Measurements from ENCODE around the gene ISG20. TPM values are rescaled to one million over a fixed set of nuclear protein-coding genes. Genes with fewer than 3 reads are reported as not detected.

Gene ISG20
- total and polyA plus RNA-seq, 2 of the 8 experiments (the other 6 are each of a cell fraction or from before 2014, with no cell fraction given) = 2.9 to 5.2 TPM

DNA sequence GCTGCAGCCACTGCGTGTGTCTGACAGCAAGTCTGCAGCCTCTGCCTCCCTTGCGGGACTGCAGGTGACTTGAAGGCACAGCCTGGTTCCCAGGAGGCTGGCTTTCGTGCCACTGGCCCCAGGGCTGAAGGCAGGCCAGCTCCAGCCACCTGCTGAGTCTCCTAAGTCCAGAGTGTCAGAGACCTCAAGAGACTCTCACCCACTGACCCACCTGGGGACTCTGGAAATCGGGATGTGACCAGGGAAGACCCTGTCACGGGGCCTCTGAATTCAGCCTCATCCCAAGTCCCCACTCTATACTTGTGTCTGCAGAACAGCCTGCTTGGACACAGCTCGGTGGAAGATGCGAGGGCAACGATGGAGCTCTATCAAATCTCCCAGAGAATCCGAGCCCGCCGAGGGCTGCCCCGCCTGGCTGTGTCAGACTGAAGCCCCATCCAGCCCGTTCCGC is 16.3 kb downstream of the ISG20 start:
- H3K4me3 ChIP-seq (ENCODE audit: extremely low read depth in 1 of 4, insufficient read depth in 2 of 4, low read depth in 3 of 4, low read length in 4 of 4) = no peak overlapping the region
- H3K23ac ChIP-seq (ENCODE audit: insufficient read length) = no peak overlapping the region
- H2BK120ac ChIP-seq (replicated peaks; ENCODE audit: low read depth, low read length) = no peak overlapping the region
- H3K79me1 ChIP-seq (ENCODE audit: low read depth, low read length) = no peaks in the 10 kb centered on the region
- H3K27ac ChIP-seq (ENCODE audit: low read depth, low read length) = no peak overlapping the region
- no peak overlapping the region for H3K4ac ChIP-seq (replicated peaks; ENCODE audit: insufficient read length, low read depth, low read length)
- no peak overlapping the region for H3K9ac ChIP-seq (replicated peaks in 1 of 4; ENCODE audit: extremely low read depth in 1 of 4, low read depth in 3 of 4, low read length in 3 of 4)
- H4K20me1 ChIP-seq (replicated peaks in 1 of 2; ENCODE audit: control insufficient read depth in 1 of 2, insufficient read depth in 2 of 2, low read length in 2 of 2) = no peaks in the 10 kb centered on the region
- H4K5ac ChIP-seq (ENCODE audit: insufficient read length, low read depth, low read length) = no peak overlapping the region
- H3K4me2 ChIP-seq (ENCODE audit: insufficient read depth in 1 of 2, low read depth in 2 of 2, low read length in 2 of 2) = no peak overlapping the region
- DNase-seq (ENCODE audit: low read depth in 1 of 2, low spot score in 2 of 2) = no peak
- no peaks in the 10 kb centered on the region for H3K23me2 ChIP-seq (ENCODE audit: low read depth, low read length)
- no peak overlapping the region for H3K56ac ChIP-seq (replicated peaks; ENCODE audit: insufficient read length, low read depth, low read length)
- no peak overlapping the region for H4K91ac ChIP-seq (replicated peaks; ENCODE audit: insufficient read length, low read length)
- H3K4me1 ChIP-seq (replicated peaks in 1 of 4; ENCODE audit: control insufficient read depth in 3 of 4, insufficient read depth in 4 of 4, low read length in 3 of 4) = peaks cover 0 to 17% (median 11%) of the 10 kb centered on the region in 4 experiments; a peak in 6 of 7 replicates
- H2BK15ac ChIP-seq (ENCODE audit: low read length) = no peak overlapping the region
- no peak overlapping the region; the same call in 1 of the 2 replicates for H4K8ac ChIP-seq (ENCODE audit: extremely low read depth, insufficient read depth, low read length)
- H2AK5ac ChIP-seq (ENCODE audit: low read depth, low read length) = no peak overlapping the region
- H2AFZ ChIP-seq (ENCODE audit: low read length) = no peak overlapping the region
- no peak overlapping the region for H2BK12ac ChIP-seq (ENCODE audit: low read depth, low read length)
- POLR2A ChIA-PET (ENCODE audit: partially characterized antibody) = interaction anchor here (1.0 to 2.3 kb wide), 3 partner anchors 17 to 74 kb away, joined by 4 to 7 read pairs (median 4); partner anchors contain the start of gene ISG20
- H3K9me3 ChIP-seq (ENCODE audit: insufficient read depth in 2 of 2, low read depth in 1 of 2, low read length in 1 of 2) = no peaks in the 10 kb centered on the region
- no peak overlapping the region for H2BK20ac ChIP-seq (ENCODE audit: low read length)
- H3K18ac ChIP-seq (ENCODE audit: extremely low read depth, low read length) = no peak overlapping the region; the same call in 1 of the 2 replicates
- no peaks in the 10 kb centered on the region for H3K79me2 ChIP-seq (ENCODE audit: control insufficient read depth in 1 of 2, insufficient read depth in 2 of 2, low read length in 2 of 2)
- H3K36me3 ChIP-seq (ENCODE audit: control insufficient read depth in 2 of 4, insufficient read depth in 4 of 4, low read length in 3 of 4) = no peaks in the 10 kb centered on the region
- CTCF ChIA-PET (ENCODE audit: partially characterized antibody) = interaction anchor here (0.9 to 8.1 kb wide), 15 partner anchors 9 to 180 kb away, joined by 3 to 114 read pairs (median 5); no protein-coding TSS in a partner anchor
- no peak overlapping the region for H2BK5ac ChIP-seq (ENCODE audit: low read depth, low read length)
- WGBS, 2 experiments (ENCODE audit: extremely low coverage in 1 of 2, insufficient coverage in 1 of 2, insufficient read length in 1 of 2, insufficient replicate concordance in 2 of 2, low coverage in 1 of 2, low lambda C conversion rate in 2 of 2, missing lambda C conversion rate in 1 of 2) = 95% methylated on average over 14 of the region's 14 CpGs; no CpG with 5 or more reads in 1 of the 2 experiments
- H3K27me3 ChIP-seq (replicated peaks in 1 of 4; ENCODE audit: control insufficient read depth in 3 of 4, extremely low read depth in 1 of 4, insufficient read depth in 3 of 4, low read length in 3 of 4) = no peaks in the 10 kb centered on the region; a peak in 1 of 7 replicates
- FAIRE-seq = no peak
- H3K14ac ChIP-seq (ENCODE audit: insufficient read length) = no peak overlapping the region
- TF ChIP-seq, protein P1, sequence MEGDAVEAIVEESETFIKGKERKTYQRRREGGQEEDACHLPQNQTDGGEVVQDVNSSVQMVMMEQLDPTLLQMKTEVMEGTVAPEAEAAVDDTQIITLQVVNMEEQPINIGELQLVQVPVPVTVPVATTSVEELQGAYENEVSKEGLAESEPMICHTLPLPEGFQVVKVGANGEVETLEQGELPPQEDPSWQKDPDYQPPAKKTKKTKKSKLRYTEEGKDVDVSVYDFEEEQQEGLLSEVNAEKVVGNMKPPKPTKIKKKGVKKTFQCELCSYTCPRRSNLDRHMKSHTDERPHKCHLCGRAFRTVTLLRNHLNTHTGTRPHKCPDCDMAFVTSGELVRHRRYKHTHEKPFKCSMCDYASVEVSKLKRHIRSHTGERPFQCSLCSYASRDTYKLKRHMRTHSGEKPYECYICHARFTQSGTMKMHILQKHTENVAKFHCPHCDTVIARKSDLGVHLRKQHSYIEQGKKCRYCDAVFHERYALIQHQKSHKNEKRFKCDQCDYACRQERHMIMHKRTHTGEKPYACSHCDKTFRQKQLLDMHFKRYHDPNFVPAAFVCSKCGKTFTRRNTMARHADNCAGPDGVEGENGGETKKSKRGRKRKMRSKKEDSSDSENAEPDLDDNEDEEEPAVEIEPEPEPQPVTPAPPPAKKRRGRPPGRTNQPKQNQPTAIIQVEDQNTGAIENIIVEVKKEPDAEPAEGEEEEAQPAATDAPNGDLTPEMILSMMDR (IDR thresholded peaks at IDR 0.05; ENCODE audit: control extremely low read depth in 1 of 3, insufficient read depth in 1 of 3, low read depth in 1 of 3, low read length in 3 of 3) = no peak
- TF ChIP-seq RXRA (IDR thresholded peaks at IDR 0.05; ENCODE audit: insufficient read depth, low read depth, low read length) = no peak
- no peak for TF ChIP-seq HDAC2 (IDR thresholded peaks at IDR 0.05; ENCODE audit: borderline replicate concordance in 1 of 2, low read depth in 2 of 2, low read length in 2 of 2)
- no peak for TF ChIP-seq RFX5 (IDR thresholded peaks at IDR 0.05; ENCODE audit: borderline replicate concordance, low read depth, low read length)
- no peak for TF ChIP-seq NANOG (IDR thresholded peaks at IDR 0.05; ENCODE audit: insufficient read depth, low read depth, low read length, poor library complexity, severe bottlenecking)
- TF ChIP-seq YY1 (IDR thresholded peaks at IDR 0.05; ENCODE audit: low read depth, low read length) = no peak
- TF ChIP-seq EZH2 (IDR thresholded peaks at IDR 0.05; ENCODE audit: low read depth, low read length, severe bottlenecking) = no peak
- TF ChIP-seq TBP (IDR thresholded peaks at IDR 0.05; ENCODE audit: low read depth, low read length) = no peak
- no peak for TF ChIP-seq CTBP2 (IDR thresholded peaks at IDR 0.05; ENCODE audit: borderline replicate concordance, insufficient read depth, insufficient read length, low read length)
- TF ChIP-seq BACH1 (IDR thresholded peaks at IDR 0.05; ENCODE audit: low read length) = no peak
